IMR-90 (cell line): ENCODE measurements around the gene MYPN. TPM values are rescaled to one million over a fixed set of nuclear protein-coding genes. Genes with fewer than 3 reads are reported as not detected.

Source experiments
- ATAC-seq: fragments of 200-7000 bp; cut with Tn5 transposase; 2 replicates; pipeline ENCODE4 v1.9.1; 2020; ENCODE audit warnings: low read depth, mild to moderate bottlenecking, moderate library complexity
- BruUV-seq: library from RNA; stranded (reverse); fragments of 400-500 nt; replicated peaks from 2 replicates; lab custom pipeline; 2021; lab: Mats Ljungman, UMichigan
- CTCF ChIA-PET: fragments of 300-600 bp; formaldehyde crosslinking; extraction: SDS; loops from one replicate; lab custom pipeline; 2021; ENCODE audit warnings: antibody characterized with exemption; lab: Yijun Ruan, JAX
- POLR2A ChIA-PET: fragments of 300-600 bp; sonication (Branson Sonifier 250); formaldehyde crosslinking; loops from one replicate; lab custom pipeline; 2022; ENCODE audit warnings: antibody characterized with exemption; ENCODE audit not compliant: unreplicated experiment; lab: Charles Lee
- DNase-seq: peaks from one replicate; pipeline ENCODE4 v3.0.0; 2013
- H2AFZ ChIP-seq: replicated peaks from 2 replicates; pipeline ENCODE3; 2013; ENCODE audit warnings: low read length, mild to moderate bottlenecking; ENCODE audit not compliant: poor library complexity
- H2AK5ac ChIP-seq: 2 replicates; pipeline ENCODE4 v1.6.1; 2013; ENCODE audit warnings: low read depth, low read length, inconsistent platforms
- H2AK9ac ChIP-seq: replicated peaks from 2 replicates; pipeline ENCODE3; 2013; ENCODE audit warnings: mild to moderate bottlenecking, low read depth, low read length, moderate library complexity; ENCODE audit not compliant: poor library complexity
- H2BK120ac ChIP-seq: 2 replicates; pipeline ENCODE4 v1.6.1; 2013; ENCODE audit warnings: low read depth, low read length, inconsistent platforms
- H2BK15ac ChIP-seq: 3 replicates; pipeline ENCODE4 v1.6.1; 2013; ENCODE audit warnings: low read depth, low read length, inconsistent platforms
- H2BK20ac ChIP-seq: 2 replicates; pipeline ENCODE4 v1.6.1; 2013; ENCODE audit warnings: low read depth, mild to moderate bottlenecking, inconsistent platforms, low read length, moderate library complexity
- H2BK5ac ChIP-seq: 2 replicates; pipeline ENCODE4 v1.6.1; 2013; ENCODE audit warnings: mild to moderate bottlenecking, low read depth, low read length, inconsistent platforms; ENCODE audit not compliant: poor library complexity, severe bottlenecking
- H3K14ac ChIP-seq: replicated peaks from 2 replicates; pipeline ENCODE4 v1.6.1; 2013; ENCODE audit warnings: low read depth, low read length, inconsistent platforms
- H3K18ac ChIP-seq: 2 replicates; pipeline ENCODE4 v1.6.1; 2013; ENCODE audit warnings: low read depth, low read length, control low read depth
- H3K23ac ChIP-seq: 2 replicates; pipeline ENCODE4 v1.6.1; 2013; ENCODE audit warnings: low read depth, low read length, inconsistent platforms
- H3K27ac ChIP-seq: 2 replicates; pipeline ENCODE4 v1.5.1; 2013; ENCODE audit warnings: mild to moderate bottlenecking, control low read depth, low read length; ENCODE audit not compliant: insufficient read depth
- H3K27me3 ChIP-seq: 2 replicates; pipeline ENCODE4 v1.6.1; 2013; ENCODE audit warnings: low read length; ENCODE audit not compliant: control insufficient read depth, insufficient read depth
- H3K36me3 ChIP-seq: 2 replicates; pipeline ENCODE4 v1.6.1; 2013; ENCODE audit warnings: low read length, mixed read lengths; ENCODE audit not compliant: control insufficient read depth, insufficient read depth
- H3K4ac ChIP-seq: 2 replicates; pipeline ENCODE4 v1.6.1; 2013; ENCODE audit warnings: low read depth, low read length, inconsistent platforms
- H3K4me1 ChIP-seq: 2 replicates; pipeline ENCODE4 v1.6.1; 2013; ENCODE audit warnings: low read length, mixed read lengths; ENCODE audit not compliant: control insufficient read depth, insufficient read depth
- H3K4me2 ChIP-seq: 2 replicates; pipeline ENCODE4 v1.6.1; 2013; ENCODE audit warnings: low read depth, mild to moderate bottlenecking, control low read depth, low read length, moderate library complexity
- H3K4me3 ChIP-seq: 2 replicates; pipeline ENCODE4 v1.5.1; 2013; ENCODE audit warnings: low read depth, mild to moderate bottlenecking, control low read depth, low read length, moderate library complexity; ENCODE audit not compliant: insufficient read depth
- H3K56ac ChIP-seq: 2 replicates; pipeline ENCODE4 v1.6.1; 2013; ENCODE audit warnings: low read length, inconsistent platforms; ENCODE audit not compliant: insufficient read depth; ENCODE audit errors: extremely low read depth
- H3K79me1 ChIP-seq, 2 experiments: 2 replicates each; pipeline ENCODE4 v1.6.1; 2013; ENCODE audit warnings: low read length in 2 of 2, inconsistent platforms in 1 of 2, low read depth in 1 of 2
- H3K9ac ChIP-seq: 2 replicates; pipeline ENCODE4 v1.6.1; 2013; ENCODE audit warnings: low read depth, low read length, control low read depth
- H3K9me1 ChIP-seq: 2 replicates; pipeline ENCODE4 v1.6.1; 2013; ENCODE audit warnings: low read length, inconsistent platforms; ENCODE audit not compliant: insufficient read depth
- H3K9me3 ChIP-seq: 2 replicates; pipeline ENCODE4 v1.6.1; 2013; ENCODE audit warnings: low read length; ENCODE audit not compliant: control insufficient read depth, insufficient read depth
- H4K20me1 ChIP-seq: 2 replicates; pipeline ENCODE4 v1.6.1; 2013; ENCODE audit warnings: low read length, inconsistent platforms; ENCODE audit not compliant: insufficient read depth
- H4K5ac ChIP-seq: 2 replicates; pipeline ENCODE4 v1.6.1; 2013; ENCODE audit warnings: mild to moderate bottlenecking, low read depth, low read length, control low read depth
- H4K8ac ChIP-seq, 2 experiments: 2 replicates each; pipeline ENCODE4 v1.6.1; 2013; ENCODE audit warnings: low read depth in 2 of 2, low read length in 2 of 2, control low read depth in 1 of 2, inconsistent platforms in 1 of 2
- H4K91ac ChIP-seq: 2 replicates; pipeline ENCODE4 v1.6.1; 2013; ENCODE audit warnings: low read depth, low read length, inconsistent platforms; ENCODE audit not compliant: insufficient read depth
- BHLHE40 ChIP-seq: fragments of 150-350 bp; IDR thresholded peaks from 2 replicates; pipeline ENCODE4 v1.6.1; 2016; ENCODE audit warnings: mild to moderate bottlenecking, low read depth, low read length
- ELK1 ChIP-seq: fragments of 150-350 bp; IDR thresholded peaks from 2 replicates; pipeline ENCODE4 v1.6.1; 2016; ENCODE audit warnings: low read depth, mild to moderate bottlenecking, low read length, moderate library complexity, borderline replicate concordance
- MXI1 ChIP-seq: IDR thresholded peaks from 2 replicates; pipeline ENCODE4 v1.6.1; 2012; ENCODE audit warnings: low read depth, mild to moderate bottlenecking, low read length, moderate library complexity, borderline replicate concordance
- POLR2A ChIP-seq: IDR thresholded peaks from 2 replicates; pipeline ENCODE4 v1.6.1; 2012; ENCODE audit warnings: mild to moderate bottlenecking, low read depth, low read length
- RFX5 ChIP-seq: IDR thresholded peaks from 2 replicates; pipeline ENCODE4 v1.8.0; 2012; ENCODE audit warnings: low read depth, mild to moderate bottlenecking, low read length, moderate library complexity
- USF2 ChIP-seq: fragments of 150-350 bp; IDR thresholded peaks from 2 replicates; pipeline ENCODE4 v1.6.1; 2017; ENCODE audit warnings: mild to moderate bottlenecking, antibody characterized with exemption, low read length, low read depth
- WGBS, 2 experiments: methylation state at CpG; one replicate each; pipeline versions ENCODE4 v1.1.5 to v1.1.7; 2013; ENCODE audit warnings: missing lambda C conversion rate in 2 of 2; ENCODE audit not compliant: insufficient read length in 1 of 2; ENCODE audit errors: extremely low coverage in 2 of 2; 5-methylcytosine and 5-hydroxymethylcytosine counted together
- dilution Hi-C: fragments of 300-500 bp; cut with HindIII; formaldehyde crosslinking; loops from one replicate; pipeline ENCODE4 v1.14.3; 2018; ENCODE audit warnings: low sequenced_read_pairs; ENCODE audit not compliant: unreplicated experiment
- in situ Hi-C: fragments of 300-500 bp; cut with MboI; formaldehyde crosslinking; loops from 3 replicates; pipeline ENCODE4 v1.14.3; 2019; ENCODE audit warnings: low sequenced_read_pairs, inconsistent platforms, mixed read lengths
- intact Hi-C: fragments of 100-400 bp; cut with micrococcal nuclease; formaldehyde crosslinking; loops from 2 replicates; pipeline ENCODE4 v1.10.0; 2022
- polyA plus RNA-seq, 3 experiments: library from polyadenylated mRNA; depleted of rRNA; stranded (reverse); fragments of >200 nt; gene quantifications; 2 replicates each; pipeline ENCODE4 v1.2.3, GENCODE V29; 2012; ENCODE audit warnings: low replicate concordance in 1 of 3
- total RNA-seq: library from RNA; depleted of rRNA; stranded (reverse); fragments of >200 nt; gene quantifications from 2 replicates; pipeline ENCODE4 v1.2.3, GENCODE V29; 2012

MYPN gene
- total and polyA plus RNA-seq, 2 of the 4 experiments (the other 2 are of a cell fraction), result 7.8 to 13.1 TPM

- no peaks in the 10 kb centered on the region for H3K27me3 ChIP-seq
- H3K14ac ChIP-seq, result peak overlapping the region; percentile 99
- peak overlapping the region; percentile 56; the same call in 1 of the 2 replicates for H2AK5ac ChIP-seq
- H4K8ac ChIP-seq, result peak overlapping the region; percentile 96 to 99
- peaks cover 21% of the 10 kb centered on the region for H4K20me1 ChIP-seq
- ChIA-PET POLR2A (no interaction called here), CTCF (interaction anchor here (1.2 kb wide), 1 partner anchor 137 kb away, joined by 5 read pairs; no protein-coding TSS in a partner anchor)
- intact Hi-C loops, result loop anchor here (2.0 to 10.0 kb wide), 3 partner anchors 81 to 259 kb away; partner anchors contain the start of genes HNRNPH3, PBLD and SIRT1
- H2BK5ac ChIP-seq, result peak overlapping the region; percentile 93
- no peaks in the 10 kb centered on the region for H3K9me1 ChIP-seq
- TSS peak; percentile 89 for BruUV-seq
- peak overlapping the region; percentile 92 for H3K18ac ChIP-seq
- H2BK120ac ChIP-seq, result peak overlapping the region; percentile 87
- no peak for TF ChIP-seq ELK1
- TF ChIP-seq USF2, result no peak
- no peak for TF ChIP-seq MXI1
- no peak for TF ChIP-seq POLR2A
- TF ChIP-seq BHLHE40, result no peak
- TF ChIP-seq RFX5, result no peak
- peak overlapping the region; percentile 99 for H3K23ac ChIP-seq
- WGBS, 2 experiments, result no CpG with 5 or more reads among the region's 3 CpGs
- H3K9ac ChIP-seq, result peak overlapping the region; percentile 78; the same call in 1 of the 2 replicates
- peak overlapping the region; percentile 55; the same call in 1 of the 3 replicates for H2BK15ac ChIP-seq
- H3K4me3 ChIP-seq, result peak overlapping the region; percentile 41; the same call in 1 of the 2 replicates
- dilution Hi-C loops, result no loop called here
- peak overlapping the region; percentile 77 for H3K56ac ChIP-seq
- no peak overlapping the region for H3K27ac ChIP-seq
- peak overlapping the region; percentile 95 for H3K4me2 ChIP-seq
- peak overlapping the region; percentile 88 for H3K4ac ChIP-seq
- H3K4me1 ChIP-seq, result peaks cover 4% of the 10 kb centered on the region
- ATAC-seq (no peak), DNase-seq (no peak)
- peaks cover 2% of the 10 kb centered on the region; the same call in 1 of the 2 replicates for H3K36me3 ChIP-seq
- in situ Hi-C loops, result no loop called here
- H2AFZ ChIP-seq, result no peak overlapping the region
- peak overlapping the region; percentile 78 for H2BK20ac ChIP-seq
- H3K79me1 ChIP-seq, result peaks cover 4 to 10% of the 10 kb centered on the region in 2 experiments; a peak in 3 of 4 replicates
- H2AK9ac ChIP-seq, result no peak overlapping the region
- H4K5ac ChIP-seq, result peak overlapping the region; percentile 99
- peak overlapping the region; percentile 82 for H4K91ac ChIP-seq
- H3K9me3 ChIP-seq, result no peaks in the 10 kb centered on the region
These were observed 33.7 kb upstream of the MYPN start for GRCh38 chr10:68075550-68076004.
